HG02938 (cell line): ENCODE results near the gene MCF2L2.

ENCODE experiments used
- ATAC-seq: cut with Tn5 transposase; IDR thresholded peaks from one replicate; pipeline ENCODE4 v1.9.1; 2021; ENCODE audit warnings: mild to moderate bottlenecking, moderate library complexity; ENCODE audit not compliant: unreplicated experiment

MCF2L2 gene

GRCh38 chr3:183213415-183214276, 214.8 kb downstream of the MCF2L2 start:
- ATAC-seq = no peak

GRCh38 chr3:183212565-183212964, 215.9 kb downstream of the MCF2L2 start:
- ATAC-seq = no peak

- ATAC-seq = no peak
Measured at GRCh38 chr3:183212096-183212495, 216.3 kb downstream of the MCF2L2 start.

GRCh38 chr3:183211352-183211751, 217.1 kb downstream of the MCF2L2 start:
- ATAC-seq = no peak

GRCh38 chr3:183210862-183211341, 217.5 kb downstream of the MCF2L2 start:
- ATAC-seq = no peak

GRCh38 chr3:183210341-183210740, 218.1 kb downstream of the MCF2L2 start:
- ATAC-seq = no peak

- no peak for ATAC-seq
Measured at GRCh38 chr3:183208800-183209199, 219.6 kb downstream of the MCF2L2 start.

GRCh38 chr3:183208260-183208659, 220.2 kb downstream of the MCF2L2 start:
- no peak for ATAC-seq

GRCh38 chr3:183203670-183204069, 224.7 kb downstream of the MCF2L2 start:
- ATAC-seq = no peak

GRCh38 chr3:183202004-183202722, 226.3 kb downstream of the MCF2L2 start:
- no peak for ATAC-seq

- ATAC-seq = no peak
Measured at GRCh38 chr3:183198939-183199338, 229.5 kb downstream of the MCF2L2 start.

- ATAC-seq = no peak
Measured at GRCh38 chr3:183197734-183198133, 230.7 kb downstream of the MCF2L2 start.

- ATAC-seq = no peak
Measured at GRCh38 chr3:183195266-183195665, 233.2 kb downstream of the MCF2L2 start.

- no peak for ATAC-seq
Measured at GRCh38 chr3:183193762-183194689, 234.4 kb downstream of the MCF2L2 start.

- ATAC-seq = no peak
Measured at GRCh38 chr3:183192650-183193300, 235.6 kb downstream of the MCF2L2 start.

GRCh38 chr3:183189641-183190040, 238.8 kb downstream of the MCF2L2 start:
- no peak for ATAC-seq

- no peak for ATAC-seq
Measured at GRCh38 chr3:183188895-183189462, 239.4 kb downstream of the MCF2L2 start.

- ATAC-seq = no peak
Measured at GRCh38 chr3:183185696-183186095, 242.7 kb downstream of the MCF2L2 start.

- no peak for ATAC-seq
Measured at GRCh38 chr3:183182732-183183610, 245.4 kb downstream of the MCF2L2 start.
